HG03520 (cell line): ENCODE measurements around the gene GTF2I.
"Not testable (repeated sequence)": the region's sequence is repeated elsewhere in the genome, so short reads cannot be mapped to it uniquely, and the experiment has no call there.

ENCODE experiments used
- ATAC-seq: cut with Tn5 transposase; IDR thresholded peaks from one replicate; pipeline ENCODE4 v1.9.1; 2021; ENCODE audit warnings: mild to moderate bottlenecking, moderate library complexity; ENCODE audit not compliant: unreplicated experiment

The GTF2I gene

GRCh38 chr7:74709880-74710671 lies 52.6 kb downstream of the GTF2I start:
- ATAC-seq = no peak

GRCh38 chr7:74713567-74713966 lies 56.0 kb downstream of the GTF2I start:
- no peak for ATAC-seq

DNA sequence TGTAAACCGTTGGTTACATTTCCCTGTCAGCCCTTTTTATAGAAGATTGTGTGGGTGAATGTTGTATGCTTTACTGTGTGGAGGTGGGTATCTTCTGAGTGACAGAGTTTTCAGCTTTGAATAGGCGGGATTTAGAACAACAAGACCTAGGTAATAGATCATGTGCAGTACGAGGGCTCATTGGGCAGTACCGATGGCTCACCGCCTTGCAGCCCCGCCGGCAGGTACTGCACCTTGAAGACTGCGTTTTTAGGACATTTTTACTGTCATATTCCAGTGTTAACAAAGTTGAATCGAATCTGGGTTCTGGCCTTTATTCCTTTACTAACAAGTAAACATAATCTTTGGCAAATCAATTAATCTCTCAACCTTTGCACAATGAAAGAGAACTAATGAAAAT lies 60.4 kb downstream of the GTF2I start:
- no peak for ATAC-seq

- ATAC-seq = no peak
Observed at GRCh38 chr7:74718336-74718735, 60.8 kb downstream of the GTF2I start.

DNA sequence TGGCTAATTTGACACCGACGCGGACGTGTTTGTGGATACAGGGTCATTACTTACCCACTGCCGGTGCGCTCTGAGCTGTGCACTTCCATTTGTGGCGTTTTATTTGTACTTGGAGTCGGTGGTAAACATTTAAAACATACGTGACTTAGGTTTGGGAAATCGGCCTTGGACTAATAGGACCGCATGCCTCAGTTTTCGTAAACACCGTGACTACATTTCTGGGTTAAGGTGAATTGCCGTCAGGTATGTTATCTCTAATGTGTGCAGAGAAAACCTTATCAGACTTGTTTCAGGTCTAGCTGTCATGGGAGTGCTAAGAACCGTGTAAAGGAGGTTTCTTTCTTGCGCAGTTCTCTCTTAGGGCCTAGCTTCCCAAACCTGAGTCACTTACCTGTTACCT lies 64.6 kb downstream of the GTF2I start:
- ATAC-seq = no peak

GRCh38 chr7:74725840-74726239 lies 68.3 kb downstream of the GTF2I start:
- no peak for ATAC-seq

- ATAC-seq = no peak
Observed at GRCh38 chr7:74726309-74727101, 69.0 kb downstream of the GTF2I start.

- ATAC-seq = not testable (repeated sequence)
Observed at GRCh38 chr7:74728686-74729085, 71.2 kb downstream of the GTF2I start.

GRCh38 chr7:74730186-74730585 lies 72.7 kb downstream of the GTF2I start:
- ATAC-seq = not testable (repeated sequence)

GRCh38 chr7:74739974-74740703 lies 82.6 kb downstream of the GTF2I start:
- ATAC-seq = not testable (repeated sequence)

GRCh38 chr7:74743936-74744557 lies 86.5 kb downstream of the GTF2I start:
- not testable (repeated sequence) for ATAC-seq

GRCh38 chr7:74753921-74754482 lies 96.5 kb downstream of the GTF2I start:
- ATAC-seq = not testable (repeated sequence)

DNA sequence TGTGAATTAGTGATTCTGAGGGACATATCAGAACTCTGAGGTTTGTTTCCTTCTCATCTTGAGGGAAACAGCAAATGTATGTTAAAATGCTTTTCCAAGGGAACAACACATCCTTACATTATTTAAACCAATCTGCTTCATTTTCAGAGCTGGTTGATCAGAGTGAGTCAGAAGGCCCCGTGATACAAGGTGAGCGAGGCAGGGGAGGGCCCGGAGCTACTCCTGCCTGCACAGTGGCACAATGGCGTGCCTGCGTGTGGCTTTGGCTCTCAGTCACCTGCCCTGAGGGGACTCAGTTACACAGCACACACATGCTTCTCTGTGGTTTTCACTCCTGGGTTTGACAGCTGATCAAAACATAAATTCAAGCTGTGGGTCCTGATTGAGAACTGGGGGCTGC lies 99.2 kb downstream of the GTF2I start:
- ATAC-seq = not testable (repeated sequence)

DNA sequence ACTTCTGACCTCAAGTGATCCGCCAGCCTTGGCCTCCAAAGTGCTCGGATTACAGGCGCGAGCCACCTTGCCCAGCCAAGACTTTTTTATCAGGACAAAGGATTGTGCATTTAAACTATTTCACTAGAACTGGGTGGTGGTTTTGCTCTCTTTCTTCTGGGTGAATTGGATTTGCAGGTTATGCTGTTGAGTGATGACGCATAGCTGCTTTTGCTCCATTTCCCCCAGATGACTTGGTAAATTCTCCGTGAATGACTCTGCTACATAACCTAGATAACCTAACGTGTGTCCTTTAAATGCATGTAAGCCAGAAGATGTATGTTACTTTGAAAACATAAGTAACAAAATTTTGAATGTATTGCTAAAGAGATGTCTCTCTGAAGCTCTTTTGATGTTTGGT lies 100.8 kb downstream of the GTF2I start:
- not testable (repeated sequence) for ATAC-seq

DNA sequence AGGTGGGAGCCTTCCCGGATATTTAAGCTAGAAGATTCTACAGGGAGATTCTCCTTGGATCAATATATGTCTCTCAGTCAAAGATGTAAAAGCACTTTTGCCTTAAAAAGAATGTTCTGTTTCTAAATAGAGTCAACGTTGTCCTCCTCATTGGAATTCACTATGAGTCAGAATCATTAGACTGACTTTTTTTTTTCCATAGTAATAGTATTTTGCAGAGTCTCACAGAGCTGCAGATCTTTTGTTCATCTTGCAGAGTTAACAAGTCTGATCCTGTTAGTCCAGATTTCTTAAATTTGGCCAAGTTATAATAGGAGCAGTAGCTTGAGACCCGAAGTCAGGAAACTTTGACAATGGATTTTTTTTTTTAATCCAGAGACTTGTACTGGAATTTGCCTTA lies 101.5 kb downstream of the GTF2I start:
- not testable (repeated sequence) for ATAC-seq

GRCh38 chr7:74765205-74765918 lies 107.8 kb downstream of the GTF2I start:
- not testable (repeated sequence) for ATAC-seq

GRCh38 chr7:74766509-74766908 lies 109.0 kb downstream of the GTF2I start:
- ATAC-seq = not testable (repeated sequence)

GRCh38 chr7:74766991-74767390 lies 109.5 kb downstream of the GTF2I start:
- ATAC-seq = not testable (repeated sequence)

GRCh38 chr7:74770062-74770461 lies 112.5 kb downstream of the GTF2I start:
- ATAC-seq = not testable (repeated sequence)

GRCh38 chr7:74772093-74772492 lies 114.6 kb downstream of the GTF2I start:
- not testable (repeated sequence) for ATAC-seq
